Endothelial cell of umbilical vein (primary cell): ENCODE results near the gene LDHB. TPM values are rescaled to one million over a fixed set of nuclear protein-coding genes. Genes with fewer than 3 reads are reported as not detected.

Source experiments
- BruUV-seq: library from RNA; stranded (reverse); fragments of 400-500 nt; replicated peaks from 2 replicates; lab custom pipeline; 2021; lab: Mats Ljungman, UMichigan
- CTCF ChIA-PET: fragments of 300-600, 350-600 bp; sonication (Branson Sonifier 250); formaldehyde crosslinking; loops from one replicate; lab custom pipeline; 2021; ENCODE audit warnings: antibody characterized with exemption, inconsistent platforms; lab: Charles Lee
- POLR2A ChIA-PET: fragments of 300-600, 350-600 bp; sonication (Branson Sonifier 250); formaldehyde crosslinking; loops from one replicate; lab custom pipeline; 2021; ENCODE audit warnings: antibody characterized with exemption, inconsistent platforms; lab: Charles Lee
- DNase-seq: peaks from one replicate; pipeline ENCODE4 v3.0.0-alpha.2; 2011; ENCODE audit warnings: low read depth, low spot score
- FAIRE-seq: peaks from 2 replicates; lab custom pipeline; 2011; peaks lifted over from hg19 to GRCh38; lab: Jason Lieb, UNC
- H2AFZ ChIP-seq: 2 replicates; pipeline ENCODE4 v1.6.0; 2012; ENCODE audit warnings: low read depth, low read length, control low read depth, inconsistent platforms
- H3K27ac ChIP-seq: 2 replicates; pipeline ENCODE4 v1.5.1; 2011; ENCODE audit warnings: low read depth, mild to moderate bottlenecking, control low read depth, low read length, moderate library complexity; ENCODE audit not compliant: insufficient read depth
- H3K27me3 ChIP-seq, 2 experiments: 2 replicates each; pipeline versions ENCODE4 v1.6.0 to v1.6.1; 2011; ENCODE audit warnings: low read length in 2 of 2, mixed read lengths in 1 of 2; ENCODE audit not compliant: control insufficient read depth in 2 of 2, insufficient read depth in 2 of 2
- H3K36me3 ChIP-seq, 2 experiments: 2 replicates in 1 of 2; 3 replicates in 1 of 2; pipeline ENCODE4 v1.5.1; 2011; ENCODE audit warnings: low read length in 2 of 2, mild to moderate bottlenecking in 1 of 2, moderate library complexity in 1 of 2; ENCODE audit not compliant: control insufficient read depth in 2 of 2, insufficient read depth in 2 of 2; ENCODE audit errors: extremely low read depth in 1 of 2
- H3K4me1 ChIP-seq: 3 replicates; pipeline ENCODE4 v1.5.1; 2011; ENCODE audit warnings: mild to moderate bottlenecking, low read length; ENCODE audit not compliant: control insufficient read depth, insufficient read depth; ENCODE audit errors: extremely low read depth
- H3K4me2 ChIP-seq: 2 replicates; pipeline ENCODE4 v1.6.1; 2011; ENCODE audit warnings: low read length, control low read depth, mixed read lengths; ENCODE audit not compliant: insufficient read depth
- H3K4me3 ChIP-seq, 3 experiments: fragments of 200-600 bp in 1 of 3; sonication (generic), shearing (Covaris generic) in 1 of 3; replicated peaks in 1 of 3; 2 replicates each; pipeline ENCODE4 v1.5.1; 2011 to 2016; ENCODE audit warnings: control low read depth in 3 of 3, low read length in 3 of 3, mild to moderate bottlenecking in 2 of 3, inconsistent platforms in 1 of 3, low read depth in 1 of 3, moderate library complexity in 1 of 3; ENCODE audit not compliant: insufficient read depth in 1 of 3
- H3K79me2 ChIP-seq: 2 replicates; pipeline ENCODE4 v1.6.0; 2012; ENCODE audit warnings: low read length, inconsistent platforms; ENCODE audit not compliant: control insufficient read depth, insufficient read depth
- H3K9ac ChIP-seq: replicated peaks from 2 replicates; pipeline ENCODE3; 2011; ENCODE audit warnings: low read length, control low read depth; ENCODE audit not compliant: insufficient read depth; ENCODE audit errors: extremely low read depth
- H3K9me1 ChIP-seq: replicated peaks from 3 replicates; pipeline ENCODE4 v1.6.0; 2011; ENCODE audit warnings: mild to moderate bottlenecking, low read length; ENCODE audit not compliant: control insufficient read depth, insufficient read depth; ENCODE audit errors: extremely low read depth
- H3K9me3 ChIP-seq: replicated peaks from 2 replicates; pipeline ENCODE4 v1.5.1; 2012; ENCODE audit warnings: low read length, inconsistent platforms; ENCODE audit not compliant: control insufficient read depth, insufficient read depth
- H4K20me1 ChIP-seq: replicated peaks from 2 replicates; pipeline ENCODE3; 2011; ENCODE audit warnings: mild to moderate bottlenecking, low read length; ENCODE audit not compliant: control insufficient read depth, insufficient read depth; ENCODE audit errors: extremely low read depth
- CTCF ChIP-seq, 2 donors: IDR thresholded peaks; 1 replicate in 1 of 2; 2 replicates in 1 of 2; pipeline ENCODE4 v1.5.1; 2011; ENCODE audit warnings: low read length in 2 of 2, mild to moderate bottlenecking in 2 of 2, moderate library complexity in 2 of 2, control low read depth in 1 of 2, inconsistent platforms in 1 of 2, low read depth in 1 of 2; ENCODE audit not compliant: insufficient read depth in 1 of 2; ENCODE audit errors: extremely low read depth in 1 of 2
- EZH2 ChIP-seq: IDR thresholded peaks from 2 replicates; pipeline ENCODE4 v1.6.1; 2012; ENCODE audit warnings: borderline replicate concordance, low read depth, mild to moderate bottlenecking, moderate library complexity, low read length, inconsistent platforms; ENCODE audit not compliant: severe bottlenecking
- FOS ChIP-seq: IDR thresholded peaks from 2 replicates; pipeline ENCODE4 v1.6.1; 2011; ENCODE audit warnings: mild to moderate bottlenecking, low read length, moderate library complexity, borderline replicate concordance; ENCODE audit not compliant: insufficient read depth
- MAX ChIP-seq: IDR thresholded peaks from 2 replicates; pipeline ENCODE4 v1.6.1; 2011; ENCODE audit not compliant: insufficient read depth, insufficient read length
- dilution Hi-C: fragments of 300-500 bp; cut with MboI; formaldehyde crosslinking; loops from one replicate; pipeline ENCODE4 v1.15.0; 2019; ENCODE audit warnings: low sequenced_read_pairs; ENCODE audit not compliant: extremely low pct_ligation_motif_present
- intact Hi-C: fragments of 100-400 bp; cut with micrococcal nuclease; formaldehyde crosslinking; loops from one replicate; pipeline ENCODE4 v1.10.0; 2022
- polyA plus RNA-seq, 4 experiments: library from polyadenylated mRNA; depleted of rRNA in 3 of 4; stranded (reverse) in 3 of 4; unstranded in 1 of 4; fragments of >200 nt; gene quantifications; 2 replicates each; pipeline versions ENCODE4 v1.2.1 to v1.2.3, GENCODE V29; 2011 to 2012; ENCODE audit warnings: missing spikeins in 1 of 4
- total RNA-seq: library from RNA; stranded (reverse); gene quantifications from 2 replicates; pipeline ENCODE4 v1.2.3, GENCODE V29; 2021

Gene LDHB
- total and polyA plus RNA-seq, 2 donors (not counting 3 experiments of a cell fraction or from before 2014, with no cell fraction given): 437 to 670 TPM

- no peak overlapping the region for H3K4me3 ChIP-seq
- no peak overlapping the region for H2AFZ ChIP-seq
- BruUV-seq: no TSS peak
- POLR2A ChIA-PET: no interaction called here
- H3K9ac ChIP-seq: no peak overlapping the region
- no peak for DNase-seq
- H3K9me1 ChIP-seq: no peaks in the 10 kb centered on the region
- CTCF ChIA-PET: no interaction called here
- no peaks in the 10 kb centered on the region for H3K79me2 ChIP-seq
- no peaks in the 10 kb centered on the region for H3K9me3 ChIP-seq
- H3K4me2 ChIP-seq: no peak overlapping the region
- FAIRE-seq: no peak
- TF ChIP-seq CTCF (IDR thresholded peaks at IDR 0.05; ENCODE audit: extremely low read depth in 1 of 2, insufficient read depth in 1 of 2, low read depth in 1 of 2, low read length in 2 of 2): no peak
- H4K20me1 ChIP-seq: no peaks in the 10 kb centered on the region
- H3K27ac ChIP-seq: no peak overlapping the region
- intact Hi-C loops (loop anchor here (5.0 kb wide), 1 partner anchor 179 kb away; no protein-coding TSS in a partner anchor), dilution Hi-C loops (no loop called here)
- peaks cover 12% of the 10 kb centered on the region in 2 experiments for H3K36me3 ChIP-seq
- no peaks in the 10 kb centered on the region for H3K4me1 ChIP-seq
- no peaks in the 10 kb centered on the region for H3K27me3 ChIP-seq
Measured at GRCh38 chr12:21631367-21631766, 26.3 kb downstream of the LDHB start.

- Histone ChIP-seq H4K20me1 (no peaks in the 10 kb centered on the region), H3K27ac (no peak overlapping the region), H2AFZ (no peak overlapping the region), H3K9me1 (no peaks in the 10 kb centered on the region), H3K4me3 (no peak overlapping the region), H3K27me3 (no peaks in the 10 kb centered on the region), H3K4me2 (no peak overlapping the region), H3K36me3 (no peaks in the 10 kb centered on the region), H3K4me1 (no peaks in the 10 kb centered on the region), H3K79me2 (no peaks in the 10 kb centered on the region), H3K9me3 (no peaks in the 10 kb centered on the region), H3K9ac (no peak overlapping the region)
- ChIA-PET CTCF (no interaction called here), POLR2A (no interaction called here)
- no TSS peak for BruUV-seq
- no peak for DNase-seq
- FAIRE-seq: no peak
- TF ChIP-seq FOS (no peak), MAX (no peak), EZH2 (no peak)
- dilution Hi-C loops: no loop called here
- intact Hi-C loops: no loop called here
Measured at GRCh38 chr12:21627924-21628323, 29.7 kb downstream of the LDHB start.
